Subcutaneous abdominal adipose tissue (tissue), 5 donors: ENCODE measurements around the gene FH.

Experiments used
- H3K27ac ChIP-seq: one replicate; pipeline ENCODE4 v1.7.0; 2013; ENCODE audit warnings: low read depth, mild to moderate bottlenecking, inconsistent platforms, low read length, moderate library complexity
- H3K27me3 ChIP-seq, 5 donors: one replicate each; pipeline ENCODE4 v1.7.0; 2013; ENCODE audit warnings: low read length in 5 of 5, inconsistent platforms in 1 of 5; ENCODE audit not compliant: control insufficient read depth in 5 of 5, insufficient read depth in 4 of 5
- H3K36me3 ChIP-seq, 5 donors: one replicate each; pipeline ENCODE4 v1.7.0; 2013; ENCODE audit warnings: low read length in 5 of 5; ENCODE audit not compliant: control insufficient read depth in 5 of 5, insufficient read depth in 5 of 5
- H3K4me1 ChIP-seq, 5 donors: one replicate each; pipeline ENCODE4 v1.7.0; 2013; ENCODE audit warnings: low read length in 5 of 5, mild to moderate bottlenecking in 3 of 5, moderate library complexity in 1 of 5; ENCODE audit not compliant: control insufficient read depth in 5 of 5, insufficient read depth in 5 of 5
- H3K4me3 ChIP-seq, 5 donors: one replicate each; pipeline ENCODE4 v1.7.0; 2013; ENCODE audit warnings: low read length in 5 of 5, low read depth in 1 of 5
- H3K9ac ChIP-seq, 5 donors: one replicate each; pipeline ENCODE4 v1.7.0; 2013; ENCODE audit warnings: low read length in 5 of 5, mild to moderate bottlenecking in 4 of 5, moderate library complexity in 3 of 5
- H3K9me3 ChIP-seq, 5 donors: one replicate each; pipeline ENCODE4 v1.7.0; 2013; ENCODE audit warnings: low read length in 5 of 5; ENCODE audit not compliant: control insufficient read depth in 5 of 5
- donor health status: healthy.
- donor health status: healthy.
- donor health status: healthy.
- donor health status: healthy.
- donor health status: healthy.

The FH gene

GRCh38 chr1:241548008-241548407 lies 28.5 kb upstream of the FH start:
- Histone ChIP-seq H3K27me3 (peaks cover 0 to 3% (median 0%) of the 10 kb centered on the region in 5 donors), H3K4me3 (no peak overlapping the region), H3K36me3 (no peaks in the 10 kb centered on the region), H3K9me3 (no peaks in the 10 kb centered on the region), H3K27ac (no peak overlapping the region), H3K9ac (no peak overlapping the region), H3K4me1 (peaks cover 0 to 2% (median 0%) of the 10 kb centered on the region in 5 donors)

- H3K27ac ChIP-seq: no peak overlapping the region
- H3K9ac ChIP-seq: no peak overlapping the region
Observed at GRCh38 chr1:241542199-241542907, 22.8 kb upstream of the FH start.

GRCh38 chr1:241536969-241537368 lies 17.4 kb upstream of the FH start:
- Histone ChIP-seq H3K36me3 (no peaks in the 10 kb centered on the region), H3K9me3 (no peaks in the 10 kb centered on the region), H3K4me3 (no peak overlapping the region), H3K27me3 (no peaks in the 10 kb centered on the region), H3K9ac (no peak overlapping the region), H3K27ac (no peak overlapping the region), H3K4me1 (peaks cover 0 to 3% (median 0%) of the 10 kb centered on the region in 5 donors)

More at GRCh38 chr1:241542199-241542907, 22.8 kb upstream of the FH start:
- Histone ChIP-seq H3K4me1 (no peaks in the 10 kb centered on the region), H3K36me3 (no peaks in the 10 kb centered on the region), H3K27me3 (peaks cover 0 to 3% (median 0%) of the 10 kb centered on the region in 5 donors), H3K4me3 (no peak overlapping the region), H3K9me3 (no peaks in the 10 kb centered on the region)

- Histone ChIP-seq H3K27me3 (no peaks in the 10 kb centered on the region), H3K4me1 (peaks cover 0 to 5% (median 0%) of the 10 kb centered on the region in 5 donors), H3K9me3 (no peaks in the 10 kb centered on the region), H3K4me3 (no peak overlapping the region), H3K27ac (no peak overlapping the region), H3K36me3 (no peaks in the 10 kb centered on the region), H3K9ac (no peak overlapping the region)
Observed at GRCh38 chr1:241536304-241536703, 16.7 kb upstream of the FH start.

GRCh38 chr1:241533326-241534115 lies 14.0 kb upstream of the FH start:
- peaks cover 0 to 5% (median 3%) of the 10 kb centered on the region in 5 donors for H3K4me1 ChIP-seq
- H3K9me3 ChIP-seq: no peaks in the 10 kb centered on the region
- H3K27ac ChIP-seq: no peak overlapping the region
- H3K4me3 ChIP-seq: no peak overlapping the region
- no peaks in the 10 kb centered on the region for H3K27me3 ChIP-seq
- H3K36me3 ChIP-seq: no peaks in the 10 kb centered on the region
- H3K9ac ChIP-seq: no peak overlapping the region

GRCh38 chr1:241532864-241533263 lies 13.3 kb upstream of the FH start:
- Histone ChIP-seq H3K9ac (no peak overlapping the region), H3K9me3 (no peaks in the 10 kb centered on the region), H3K4me3 (no peak overlapping the region), H3K27ac (no peak overlapping the region), H3K36me3 (no peaks in the 10 kb centered on the region), H3K4me1 (peaks cover 0 to 5% (median 3%) of the 10 kb centered on the region in 5 donors), H3K27me3 (no peaks in the 10 kb centered on the region)

- H3K4me3 ChIP-seq: peak within 1 kb of the TSS; percentile 63 to 90 (median 65)
- peak within 1 kb of the TSS; percentile 43 for H3K27ac ChIP-seq
- H3K9ac ChIP-seq: peak within 1 kb of the TSS; percentile 33 to 85 (median 71)
Observed at GRCh38 chr1:241532162-241532531, 12.6 kb upstream of the FH start, which contains the start of gene KMO. Gene KMO, plus strand, starts transcription at chr1:241532378. Its CDS starts 67 bp downstream, at chr1:241532445.

GRCh38 chr1:241531195-241532161 lies 11.9 kb upstream of the FH start:
- Histone ChIP-seq H3K4me1 (peaks cover 0 to 5% (median 3%) of the 10 kb centered on the region in 5 donors), H3K36me3 (no peaks in the 10 kb centered on the region), H3K27ac (peak overlapping the region; percentile 43), H3K27me3 (peaks cover 0 to 3% (median 0%) of the 10 kb centered on the region in 5 donors), H3K9me3 (no peaks in the 10 kb centered on the region), H3K4me3 (peak overlapping the region; percentile 63 to 90 (median 65)), H3K9ac (peak overlapping the region; percentile 33 to 85 (median 71))

More at GRCh38 chr1:241532162-241532531, 12.6 kb upstream of the FH start, which contains the start of gene KMO:
- peaks cover 0 to 1% (median 0%) of the 10 kb centered on the region in 5 donors for H3K27me3 ChIP-seq
- H3K36me3 ChIP-seq: no peaks in the 10 kb centered on the region
- H3K9me3 ChIP-seq: no peaks in the 10 kb centered on the region
- peaks cover 0 to 5% (median 3%) of the 10 kb centered on the region in 5 donors for H3K4me1 ChIP-seq

- Histone ChIP-seq H3K36me3 (no peaks in the 10 kb centered on the region), H3K27me3 (peaks cover 0 to 3% (median 0%) of the 10 kb centered on the region in 5 donors), H3K9ac (no peak overlapping the region), H3K27ac (no peak overlapping the region), H3K9me3 (no peaks in the 10 kb centered on the region), H3K4me1 (peaks cover 0 to 5% (median 3%) of the 10 kb centered on the region in 5 donors), H3K4me3 (no peak overlapping the region)
Observed at GRCh38 chr1:241527146-241527545, 7.6 kb upstream of the FH start.
